ENCODE results near the gene ZNF22.

- TF ChIP-seq, protein P1, sequence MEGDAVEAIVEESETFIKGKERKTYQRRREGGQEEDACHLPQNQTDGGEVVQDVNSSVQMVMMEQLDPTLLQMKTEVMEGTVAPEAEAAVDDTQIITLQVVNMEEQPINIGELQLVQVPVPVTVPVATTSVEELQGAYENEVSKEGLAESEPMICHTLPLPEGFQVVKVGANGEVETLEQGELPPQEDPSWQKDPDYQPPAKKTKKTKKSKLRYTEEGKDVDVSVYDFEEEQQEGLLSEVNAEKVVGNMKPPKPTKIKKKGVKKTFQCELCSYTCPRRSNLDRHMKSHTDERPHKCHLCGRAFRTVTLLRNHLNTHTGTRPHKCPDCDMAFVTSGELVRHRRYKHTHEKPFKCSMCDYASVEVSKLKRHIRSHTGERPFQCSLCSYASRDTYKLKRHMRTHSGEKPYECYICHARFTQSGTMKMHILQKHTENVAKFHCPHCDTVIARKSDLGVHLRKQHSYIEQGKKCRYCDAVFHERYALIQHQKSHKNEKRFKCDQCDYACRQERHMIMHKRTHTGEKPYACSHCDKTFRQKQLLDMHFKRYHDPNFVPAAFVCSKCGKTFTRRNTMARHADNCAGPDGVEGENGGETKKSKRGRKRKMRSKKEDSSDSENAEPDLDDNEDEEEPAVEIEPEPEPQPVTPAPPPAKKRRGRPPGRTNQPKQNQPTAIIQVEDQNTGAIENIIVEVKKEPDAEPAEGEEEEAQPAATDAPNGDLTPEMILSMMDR (IDR thresholded peaks at IDR 0.05): no peak
- TF ChIP-seq POLR2A (IDR thresholded peaks at IDR 0.05): no peak
Measured at GRCh38 chr10:44988957-44989585, 11.7 kb upstream of the ZNF22 start.
